ENCODE data around the gene CORO6.
"Not testable (repeated sequence)": the region's sequence is repeated elsewhere in the genome, so short reads cannot be mapped to it uniquely, and the experiment has no call there.

The CORO6 gene

DNA sequence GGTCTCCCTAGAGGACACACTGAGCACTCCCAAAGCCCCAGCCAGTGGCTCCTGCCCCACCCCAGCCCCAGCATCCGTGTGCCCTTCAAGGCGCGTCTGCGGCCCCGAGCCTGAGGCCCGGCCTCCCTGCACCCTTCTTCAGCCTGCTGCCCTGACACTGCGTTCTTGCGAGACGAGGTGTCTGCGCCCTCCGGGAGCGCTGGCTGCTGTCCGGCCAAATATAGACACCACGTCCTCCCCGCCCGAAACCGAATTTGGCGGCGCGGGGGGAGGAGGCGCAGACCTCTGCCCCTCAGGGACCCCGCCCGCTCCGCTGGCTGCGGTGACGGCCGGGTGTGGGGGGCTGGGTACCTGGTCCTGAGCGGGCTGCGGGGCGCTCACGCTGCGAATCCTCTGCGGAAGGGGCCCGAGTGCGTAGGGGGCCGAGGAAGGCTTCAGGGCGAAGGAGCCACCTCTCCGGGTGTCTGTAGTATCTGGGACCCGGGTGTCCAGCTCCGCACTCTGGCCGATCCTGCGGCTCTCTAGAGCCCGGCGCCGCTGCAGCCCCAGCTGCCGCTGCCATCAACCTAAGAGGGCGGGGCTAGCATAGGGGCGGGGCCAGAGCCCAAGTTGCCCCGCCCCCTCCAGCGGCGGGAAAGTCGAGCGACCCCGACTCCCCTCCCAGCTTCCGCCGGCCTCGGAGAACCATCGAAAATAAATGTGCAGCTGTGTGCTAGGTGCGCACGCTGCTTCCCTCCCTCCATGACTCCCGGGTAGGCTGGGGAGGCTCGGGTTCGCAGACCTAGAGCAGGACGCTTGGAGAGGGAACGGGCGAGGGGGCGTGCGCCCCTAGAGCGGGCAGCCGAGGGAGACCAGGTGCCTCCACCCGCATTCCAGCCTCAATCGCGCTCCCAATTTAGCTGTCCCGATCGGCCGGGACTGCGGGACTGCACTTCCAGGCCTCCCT, at the start of gene CORO6:
TSS of gene CORO6 (minus strand) at position 576 of the 946 bp plus-strand sequence. CDS start 1,491 bp downstream, outside the sequence.
- DNase-seq (ENCODE audit: extremely low read depth in 1 of 2, low read depth in 1 of 2) = no peak

DNA sequence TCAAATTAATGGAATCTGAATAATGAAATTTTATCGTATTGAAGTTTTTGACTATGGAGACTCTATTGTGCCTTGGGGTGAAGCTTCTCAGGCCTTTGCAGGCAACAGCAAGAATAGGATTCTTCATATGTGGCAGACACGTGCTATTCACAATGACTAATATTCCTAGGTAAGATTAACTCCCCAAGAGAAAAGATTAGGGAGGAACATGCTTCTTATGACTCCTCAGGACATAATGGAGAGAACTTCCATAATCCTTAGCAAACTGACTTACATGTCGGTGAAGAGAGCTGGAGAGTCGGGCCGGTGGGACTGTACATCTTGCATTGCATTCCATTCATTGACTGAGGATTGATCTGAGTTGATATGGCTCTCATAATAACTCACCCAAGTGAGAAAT, 48.9 kb upstream of the CORO6 start:
- no peak for DNase-seq (ENCODE audit: extremely low read depth in 1 of 2, low read depth in 1 of 2)

DNA sequence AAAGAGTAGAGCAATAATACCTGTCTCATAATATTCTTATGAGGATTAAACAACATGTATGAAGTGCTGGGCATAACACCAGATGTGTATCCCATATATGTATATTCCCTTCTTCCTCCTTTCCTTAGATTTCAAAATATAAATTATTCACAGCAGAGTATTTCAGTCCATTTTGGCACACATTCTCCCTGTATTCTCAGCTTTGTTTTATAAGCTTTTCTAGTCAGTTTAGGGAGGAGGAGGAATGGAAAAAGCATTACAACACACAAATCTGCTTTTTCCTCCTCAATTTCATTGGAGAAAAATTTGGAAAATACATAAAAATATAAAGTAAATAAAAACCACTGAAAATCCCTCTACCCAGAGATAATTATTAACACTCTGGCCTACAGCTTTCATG, 46.6 kb upstream of the CORO6 start:
- no peak for DNase-seq (ENCODE audit: extremely low read depth in 1 of 2, low read depth in 1 of 2)

DNA sequence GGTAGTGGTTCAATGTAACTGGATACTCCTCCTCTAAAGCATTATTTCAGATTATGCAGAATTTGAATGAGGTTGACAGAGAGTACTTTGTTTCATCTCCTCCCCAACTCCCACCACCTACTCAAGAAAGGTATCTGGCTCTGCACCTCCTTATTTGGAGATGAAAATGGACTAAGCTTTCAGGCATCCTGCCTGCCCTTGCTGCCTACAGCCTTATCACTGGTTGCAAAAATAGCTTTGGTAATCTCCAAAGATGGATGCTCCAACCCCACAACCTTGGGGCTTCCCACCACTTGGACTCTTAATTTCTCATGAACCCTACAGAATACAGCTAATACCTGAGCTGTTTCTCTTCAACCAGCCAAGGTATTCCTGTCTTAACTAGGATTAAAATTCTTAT, 45.3 kb upstream of the CORO6 start:
- DNase-seq (ENCODE audit: extremely low read depth in 1 of 2, low read depth in 1 of 2) = no peak

DNA sequence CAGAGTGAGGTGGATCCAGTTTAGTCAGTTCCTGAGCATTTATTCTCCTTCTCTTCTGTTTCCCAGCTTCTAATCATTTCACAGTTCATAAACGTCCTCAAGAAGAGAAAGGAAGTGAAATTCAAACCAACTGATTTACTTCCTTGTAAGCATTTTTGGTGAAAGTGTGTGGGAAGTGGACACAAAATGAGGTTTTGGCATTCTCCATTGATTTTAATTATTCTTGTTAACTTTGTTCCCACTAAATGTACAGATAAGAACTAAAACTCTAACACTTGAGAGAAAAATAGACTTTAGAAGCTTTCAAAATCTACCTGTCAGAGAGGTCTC, 42.7 kb upstream of the CORO6 start:
- no peak for DNase-seq (ENCODE audit: extremely low read depth in 1 of 2, low read depth in 1 of 2)

DNA sequence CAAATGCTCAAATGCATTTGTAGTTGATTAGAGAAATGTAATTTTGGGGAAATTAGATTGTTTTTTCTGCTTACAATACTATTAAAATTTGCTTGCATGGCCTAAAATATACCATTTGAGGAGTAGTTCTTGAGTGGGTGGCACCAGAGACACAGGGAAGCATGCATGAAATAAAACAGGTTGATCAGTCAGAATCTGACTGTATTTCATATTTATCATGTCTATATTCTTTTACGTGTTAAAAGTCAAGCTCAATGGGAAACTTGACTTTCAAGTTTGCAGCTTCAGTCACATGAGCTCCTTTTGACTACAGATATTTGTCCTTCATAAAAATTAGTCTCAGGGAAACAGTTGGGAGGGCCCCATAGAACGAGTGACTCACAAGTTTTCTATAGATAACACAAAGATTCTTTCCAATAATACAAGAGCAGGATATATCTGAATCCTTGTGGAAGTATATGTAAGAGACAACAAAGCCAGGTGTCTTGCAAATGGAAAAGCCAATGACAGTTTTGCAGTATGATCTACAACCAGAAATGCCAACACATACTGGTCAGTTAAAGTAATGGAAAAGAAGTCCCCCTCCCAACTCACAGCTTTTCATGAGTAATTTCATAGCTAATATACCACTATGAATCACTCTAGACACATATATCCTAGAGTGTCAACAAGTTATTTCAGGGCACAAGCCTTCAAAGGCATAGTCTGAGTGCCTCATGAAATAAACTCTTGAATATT, 42.2 kb upstream of the CORO6 start:
- DNase-seq (ENCODE audit: extremely low read depth in 1 of 2, low read depth in 1 of 2) = no peak

DNA sequence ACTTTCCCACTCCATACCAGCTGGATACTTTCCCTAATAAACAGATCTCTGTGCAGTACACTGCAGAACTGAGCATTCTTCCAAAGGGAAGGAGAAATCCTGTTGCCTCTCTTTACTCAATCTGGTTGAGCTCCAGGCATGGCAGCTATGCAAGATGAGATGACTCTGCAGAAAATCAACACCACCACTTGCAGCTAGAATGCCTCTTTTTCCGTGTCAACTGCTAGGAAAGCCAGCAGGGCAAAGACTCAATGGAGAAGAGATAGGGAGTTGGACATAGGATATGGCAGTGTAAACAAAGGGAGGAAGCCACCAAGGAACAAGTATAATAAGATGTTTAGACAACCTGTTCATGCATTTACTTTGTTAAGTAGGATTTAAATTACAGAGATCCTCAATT, 40.4 kb upstream of the CORO6 start:
- DNase-seq (ENCODE audit: extremely low read depth in 1 of 2, low read depth in 1 of 2) = no peak

DNA sequence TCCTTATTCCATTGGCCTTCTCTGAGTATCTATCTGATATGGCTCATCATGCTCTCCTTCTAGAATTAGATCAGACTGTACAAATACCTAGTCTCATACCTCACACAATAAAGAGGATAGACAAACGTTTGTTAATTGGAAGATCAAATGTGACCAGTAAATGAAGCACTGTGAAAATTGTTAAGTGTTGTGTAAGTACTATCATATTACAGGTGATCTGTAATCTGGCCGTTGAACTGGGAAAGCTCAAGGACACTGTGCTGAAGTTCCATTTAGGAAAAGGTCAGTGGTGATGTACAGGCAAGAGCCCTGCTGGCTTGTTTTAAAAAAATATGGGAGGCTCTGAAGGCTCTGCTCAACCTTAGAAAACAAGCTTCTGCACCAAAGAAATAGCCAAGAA, 38.5 kb upstream of the CORO6 start:
- DNase-seq (ENCODE audit: extremely low read depth in 1 of 2, low read depth in 1 of 2) = no peak

DNA sequence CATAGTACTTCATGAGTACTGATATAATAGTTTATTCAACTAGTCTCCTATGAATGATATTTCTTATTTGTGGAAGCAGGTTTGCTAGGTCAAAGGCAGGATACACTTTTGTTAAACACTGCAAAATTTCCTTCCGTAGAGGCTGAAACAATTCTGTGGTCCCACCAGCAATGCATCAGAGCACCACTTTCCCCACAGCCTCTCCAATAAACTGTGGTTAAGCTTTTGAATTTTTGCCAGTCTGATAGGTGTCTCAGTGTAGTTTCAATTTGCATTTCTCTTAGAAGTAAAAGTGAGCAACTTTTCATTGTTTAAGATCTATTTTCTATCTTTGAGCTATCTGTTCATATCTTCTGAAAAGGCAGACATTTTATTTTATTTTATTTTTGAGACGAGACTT, 36.4 kb upstream of the CORO6 start:
- DNase-seq (ENCODE audit: extremely low read depth in 1 of 2, low read depth in 1 of 2) = no peak

DNA sequence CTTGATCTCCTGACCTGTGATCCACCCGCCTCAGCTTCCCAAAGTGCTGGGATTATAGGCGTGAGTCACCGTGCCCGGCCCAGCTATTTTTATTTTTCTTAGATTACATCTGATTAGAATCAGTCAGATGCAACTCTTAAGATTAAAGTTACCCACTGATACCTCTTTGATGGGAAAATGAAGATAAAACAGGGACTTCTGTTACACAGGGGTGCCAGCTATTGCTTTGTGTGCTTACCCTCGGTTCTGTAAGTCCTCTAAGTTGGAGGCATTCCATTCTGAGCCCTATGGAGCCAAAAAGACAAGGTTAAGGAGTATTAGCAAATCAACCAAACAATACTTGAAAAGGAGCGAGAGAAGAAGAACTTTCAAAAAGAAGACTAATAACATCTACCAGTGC, 32.6 kb upstream of the CORO6 start:
- no peak for DNase-seq (ENCODE audit: extremely low read depth in 1 of 2, low read depth in 1 of 2)

DNA sequence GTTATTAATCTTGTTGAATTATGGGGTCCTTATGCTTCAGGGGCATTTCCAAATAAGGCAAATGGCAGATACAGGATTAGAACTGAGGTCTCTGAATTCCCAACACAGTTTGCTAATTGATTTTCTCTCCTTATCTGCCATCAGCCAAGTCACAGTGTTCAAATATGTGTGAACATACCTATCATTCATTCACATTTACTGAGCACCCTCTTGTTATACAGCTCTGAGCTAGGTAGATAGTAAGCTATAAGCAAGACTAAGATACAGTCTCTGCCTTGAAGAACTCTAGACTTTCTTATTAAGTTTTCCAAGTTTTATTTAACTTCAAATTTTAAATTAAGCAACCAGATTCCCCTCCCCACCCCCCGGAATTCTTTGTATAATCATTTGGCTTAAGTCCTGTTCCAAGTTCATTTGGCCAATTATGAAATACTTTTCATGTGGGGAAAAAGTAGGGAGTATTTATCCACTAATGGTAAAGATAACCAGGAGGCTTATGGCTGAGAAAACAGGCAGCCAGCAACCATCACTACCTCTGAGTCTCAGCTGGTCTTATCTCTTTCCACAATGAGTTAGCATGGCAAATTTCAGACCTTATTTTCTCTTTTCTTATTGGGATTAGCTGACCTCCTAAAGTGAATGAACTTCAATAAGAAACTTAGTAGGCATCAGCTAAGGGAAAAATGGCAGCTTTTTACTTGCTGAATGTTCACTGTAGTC, 31.4 kb upstream of the CORO6 start:
- no peak for DNase-seq (ENCODE audit: extremely low read depth in 1 of 2, low read depth in 1 of 2)

DNA sequence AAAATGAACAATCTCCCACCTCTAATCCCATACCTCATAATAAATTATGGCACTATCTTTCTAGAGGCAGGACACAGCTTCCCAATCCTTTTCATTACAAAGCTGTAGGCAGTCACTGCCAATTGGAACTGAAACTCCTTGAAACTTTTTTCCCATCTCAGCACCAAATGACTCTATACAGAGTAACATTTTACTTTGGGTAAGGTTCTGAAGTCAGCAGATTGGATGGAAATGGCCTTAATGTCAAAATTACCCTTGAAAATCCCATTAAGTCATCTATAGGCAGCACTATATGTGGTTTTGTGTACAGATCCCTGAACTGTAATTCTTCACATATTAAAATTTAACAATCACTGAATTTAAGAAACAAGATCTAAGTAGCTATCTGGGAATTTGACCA, 30.3 kb upstream of the CORO6 start:
- no peak for DNase-seq (ENCODE audit: extremely low read depth in 1 of 2, low read depth in 1 of 2)

DNA sequence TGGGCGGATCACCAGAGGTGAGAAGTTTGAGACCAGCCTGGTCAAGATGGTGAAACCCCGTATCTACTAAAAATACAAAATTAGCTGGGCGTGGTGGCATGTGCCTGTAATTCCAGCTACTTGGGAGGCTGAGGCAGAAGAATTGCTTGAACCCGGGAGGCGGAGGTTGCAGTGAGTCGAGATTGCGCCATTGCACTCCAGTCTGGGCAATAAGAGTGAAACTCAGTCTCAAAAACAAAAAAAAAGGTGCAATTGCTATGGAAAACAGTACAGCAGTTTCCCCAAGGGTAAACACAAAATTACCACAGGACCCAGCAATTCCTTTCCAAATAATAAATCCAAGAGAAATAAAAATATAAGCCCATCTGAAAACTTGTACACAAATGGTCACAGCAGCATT, 29.2 kb upstream of the CORO6 start:
- not testable (repeated sequence) for DNase-seq (ENCODE audit: extremely low read depth in 1 of 2, low read depth in 1 of 2)

DNA sequence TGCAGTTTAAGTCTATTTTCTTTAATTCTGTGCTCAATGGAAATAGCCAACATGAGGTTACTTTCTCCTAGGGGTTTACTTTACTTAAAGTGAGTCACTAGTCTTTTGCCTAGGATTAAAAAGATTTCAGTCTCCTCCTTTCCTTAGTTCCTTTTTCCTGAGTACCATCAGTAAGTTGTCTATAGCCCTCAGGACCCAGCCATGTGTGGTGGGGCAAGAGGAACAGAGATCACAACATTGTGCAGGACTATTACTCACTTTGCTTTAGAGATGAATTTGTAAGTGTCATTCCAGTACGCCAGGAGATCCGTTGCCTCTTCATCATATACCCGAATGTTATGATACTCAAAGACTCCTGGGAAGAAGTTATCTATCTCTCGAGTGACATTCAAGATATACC, 27.7 kb upstream of the CORO6 start:
- DNase-seq (ENCODE audit: extremely low read depth in 1 of 2, low read depth in 1 of 2) = no peak

DNA sequence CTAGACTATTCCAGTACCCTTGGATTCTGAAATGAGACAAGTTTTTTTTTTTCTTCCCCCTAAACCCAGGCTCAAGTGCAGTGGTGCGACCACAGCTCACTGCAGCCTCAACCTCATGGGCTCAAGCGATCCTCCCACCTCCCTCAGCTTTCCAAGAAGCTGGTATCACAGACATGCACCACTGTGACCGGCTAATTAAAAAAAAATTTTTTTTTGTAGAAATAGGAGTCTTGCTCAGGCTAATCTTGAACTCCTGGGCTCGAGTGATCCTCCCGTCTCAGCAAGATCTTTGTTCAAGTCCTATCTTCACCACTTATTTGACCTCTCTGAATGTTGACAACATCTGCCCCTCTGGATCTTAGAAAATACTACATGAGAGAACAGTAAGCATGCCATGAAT, 26.6 kb upstream of the CORO6 start:
- no peak for DNase-seq (ENCODE audit: extremely low read depth in 1 of 2, low read depth in 1 of 2)

DNA sequence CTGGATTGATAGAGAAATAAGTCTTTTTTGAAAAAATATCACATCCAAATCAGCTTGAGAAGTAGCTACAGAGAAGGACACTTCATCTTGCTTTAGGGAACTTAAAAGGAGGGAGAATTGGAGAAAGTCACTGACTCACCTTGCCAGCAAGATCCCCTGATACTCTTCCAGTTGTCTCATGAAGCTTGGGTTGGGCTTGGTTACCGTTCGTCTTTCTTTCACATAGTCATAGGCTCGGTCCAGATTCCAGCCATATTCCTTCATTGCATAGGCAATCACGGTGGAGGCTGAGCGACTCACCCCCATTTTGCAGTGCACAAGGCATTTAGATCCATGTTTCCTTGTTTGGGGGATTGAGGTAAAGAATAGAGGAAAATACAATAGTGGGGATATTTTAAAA, 25.3 kb upstream of the CORO6 start:
- no peak for DNase-seq (ENCODE audit: extremely low read depth in 1 of 2, low read depth in 1 of 2)

DNA sequence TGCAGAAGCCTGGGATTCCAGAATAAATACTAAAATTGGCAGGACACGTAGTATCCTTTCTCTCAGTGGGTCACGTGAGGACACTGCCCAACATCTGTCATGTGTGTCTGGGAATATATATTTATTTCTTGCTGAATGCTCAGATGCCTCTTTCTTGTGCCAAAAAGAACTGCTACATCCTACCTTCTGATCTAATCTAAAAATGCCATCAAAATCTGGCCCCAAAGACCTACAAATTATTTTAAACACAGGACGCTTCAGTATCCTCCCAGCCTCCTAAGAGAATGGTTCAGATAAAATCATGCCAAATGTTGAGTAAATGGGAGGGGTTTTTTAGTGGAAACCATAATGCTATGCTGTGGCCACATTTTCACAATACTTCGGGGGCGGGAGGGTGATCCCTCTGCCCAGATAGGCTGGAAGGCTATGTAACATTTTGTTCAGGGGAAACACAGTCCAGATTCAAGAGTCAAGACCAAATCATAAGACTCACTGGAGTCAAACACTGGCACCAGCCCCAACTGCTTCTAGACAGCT, 22.9 kb upstream of the CORO6 start:
- DNase-seq (ENCODE audit: extremely low read depth in 1 of 2, low read depth in 1 of 2) = no peak

DNA sequence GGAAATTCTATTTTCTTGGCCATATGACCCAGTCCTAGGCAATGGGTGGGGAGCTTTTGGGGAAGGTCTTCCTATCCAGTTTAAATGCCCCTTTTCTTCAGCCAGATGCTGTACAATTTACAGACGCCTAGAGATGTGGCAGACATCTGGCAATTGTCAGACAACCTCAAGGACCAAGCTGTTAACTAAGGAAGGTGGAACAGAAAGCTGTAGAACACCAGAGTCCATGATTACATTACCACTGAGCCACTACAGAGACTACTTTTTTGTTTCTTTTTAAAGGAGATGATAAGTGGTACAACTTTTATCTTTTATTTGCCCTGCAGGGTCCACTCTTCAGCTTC, 21.1 kb upstream of the CORO6 start:
- no peak for DNase-seq (ENCODE audit: extremely low read depth in 1 of 2, low read depth in 1 of 2)

DNA sequence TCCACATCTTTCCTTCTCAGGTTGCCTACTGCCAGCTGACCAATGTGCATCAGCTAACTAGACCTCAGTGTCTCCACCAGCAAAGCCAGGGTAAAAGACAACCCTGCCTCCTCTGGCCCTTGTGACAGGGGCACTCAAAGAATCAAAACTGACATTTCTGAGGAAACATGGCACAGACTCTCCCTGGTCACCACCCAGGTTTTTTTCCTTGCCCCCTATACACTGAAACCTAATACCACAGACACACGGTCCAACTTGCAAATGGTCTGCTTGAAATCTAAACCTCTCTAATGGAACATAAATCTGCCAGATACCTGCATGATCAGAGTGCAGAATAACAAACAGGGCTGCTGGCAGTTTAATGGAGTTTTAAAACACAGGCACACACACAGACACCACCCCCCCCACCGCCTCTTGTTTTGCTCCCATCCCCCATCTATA, 19.5 kb upstream of the CORO6 start:
- DNase-seq (ENCODE audit: extremely low read depth in 1 of 2, low read depth in 1 of 2) = no peak

DNA sequence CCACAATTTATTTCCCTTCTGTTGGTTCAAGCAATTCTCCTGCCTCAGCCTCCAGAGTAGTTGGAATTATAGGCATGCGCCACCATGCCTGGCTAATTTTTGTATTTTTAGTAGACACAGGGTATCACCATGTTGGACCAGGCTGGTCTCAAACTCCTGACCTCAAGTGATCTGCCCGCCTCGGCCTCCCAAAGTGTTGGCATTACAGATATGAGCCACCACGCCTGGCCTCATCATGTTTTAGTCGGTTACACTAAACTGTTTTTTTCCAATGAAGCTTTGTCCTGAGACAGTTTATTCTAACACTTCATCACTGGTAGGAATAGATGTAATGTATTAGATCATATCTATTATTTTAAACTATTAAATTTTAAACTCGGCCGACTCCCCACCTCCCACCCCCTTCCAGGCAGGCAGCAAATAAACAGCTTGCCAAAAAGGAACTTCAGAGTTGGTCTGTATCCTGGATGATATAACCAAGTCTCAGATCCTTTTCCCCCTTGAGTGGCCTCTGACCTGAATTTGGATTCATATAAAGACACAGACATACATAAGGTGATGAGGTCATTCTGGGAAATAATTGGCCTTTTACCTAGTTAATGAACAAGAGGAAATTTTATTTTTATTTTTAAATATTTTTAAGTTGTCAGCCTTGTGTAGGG, 18.4 kb upstream of the CORO6 start:
- no peak for DNase-seq (ENCODE audit: extremely low read depth in 1 of 2, low read depth in 1 of 2)

DNA sequence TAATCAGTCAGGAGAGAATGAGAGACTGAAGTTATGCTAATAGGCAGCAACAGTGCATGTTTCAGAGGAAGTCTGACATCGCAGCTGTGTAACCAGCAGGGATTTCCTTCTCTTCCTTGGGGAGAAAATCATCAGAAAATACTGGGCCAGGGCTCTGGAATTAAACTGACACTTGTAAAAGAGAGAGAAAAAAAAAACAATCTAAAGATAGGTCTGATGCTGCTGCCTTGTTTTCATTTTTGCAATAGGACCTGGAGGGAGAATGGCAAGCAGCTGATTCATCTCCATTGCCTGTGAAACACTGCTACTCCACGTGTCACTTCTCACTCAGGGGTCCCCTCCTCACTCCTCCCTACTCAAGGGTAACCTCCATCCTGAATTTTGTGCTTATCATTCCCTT, 17.7 kb upstream of the CORO6 start:
- DNase-seq (ENCODE audit: extremely low read depth in 1 of 2, low read depth in 1 of 2) = no peak
